Keratinocyte (primary cell): ENCODE measurements around the gene PREP. TPM values are rescaled to one million over a fixed set of nuclear protein-coding genes. Genes with fewer than 3 reads are reported as not detected.

Experiments used
- DNase-seq: peaks from one replicate; pipeline ENCODE4 v3.0.0-alpha.2; 2011; ENCODE audit warnings: low read depth, missing footprints, low spot score
- FAIRE-seq: peaks from 2 replicates; lab custom pipeline; 2011; peaks lifted over from hg19 to GRCh38; lab: Jason Lieb, UNC
- H2AFZ ChIP-seq: 2 replicates; pipeline ENCODE4 v1.6.0; 2012; ENCODE audit warnings: low read length, control low read depth, inconsistent platforms; ENCODE audit not compliant: control insufficient read depth
- H3K27ac ChIP-seq: 2 replicates; pipeline ENCODE4 v1.5.1; 2011; ENCODE audit warnings: low read length; ENCODE audit not compliant: control insufficient read depth, insufficient read depth
- H3K27me3 ChIP-seq: 3 replicates; pipeline ENCODE4 v1.6.0; 2011; ENCODE audit warnings: low read length; ENCODE audit not compliant: control insufficient read depth, insufficient read depth; ENCODE audit errors: extremely low read depth
- H3K36me3 ChIP-seq, 2 experiments: 2 replicates in 1 of 2; 3 replicates in 1 of 2; pipeline ENCODE4 v1.5.1; 2011; ENCODE audit warnings: low read length in 2 of 2, mild to moderate bottlenecking in 1 of 2; ENCODE audit not compliant: control insufficient read depth in 2 of 2, insufficient read depth in 2 of 2; ENCODE audit errors: extremely low read depth in 1 of 2
- H3K4me1 ChIP-seq: 3 replicates; pipeline ENCODE4 v1.5.1; 2011; ENCODE audit warnings: low read length; ENCODE audit not compliant: control insufficient read depth, insufficient read depth; ENCODE audit errors: extremely low read depth
- H3K4me2 ChIP-seq: 3 replicates; pipeline ENCODE4 v1.6.0; 2011; ENCODE audit warnings: low read depth, low read length; ENCODE audit not compliant: control insufficient read depth, insufficient read depth; ENCODE audit errors: extremely low read depth
- H3K4me3 ChIP-seq, 3 experiments: fragments of 200-600 bp in 1 of 3; sonication (generic) in 1 of 3; 2 replicates in 2 of 3; 3 replicates in 1 of 3; pipeline ENCODE4 v1.5.1; 2011 to 2016; ENCODE audit warnings: low read length in 3 of 3, mild to moderate bottlenecking in 3 of 3, control low read depth in 2 of 3, inconsistent platforms in 1 of 3, low read depth in 1 of 3, mixed read lengths in 1 of 3, mixed run types in 1 of 3, moderate library complexity in 1 of 3; ENCODE audit not compliant: control insufficient read depth in 2 of 3, insufficient read depth in 2 of 3; ENCODE audit errors: extremely low read depth in 1 of 3
- H3K79me2 ChIP-seq: 2 replicates; pipeline ENCODE4 v1.6.0; 2012; ENCODE audit warnings: low read length; ENCODE audit not compliant: control insufficient read depth, insufficient read depth
- H3K9ac ChIP-seq: 3 replicates; pipeline ENCODE4 v1.6.0; 2011; ENCODE audit warnings: low read length; ENCODE audit not compliant: control insufficient read depth, insufficient read depth; ENCODE audit errors: extremely low read depth
- H3K9me1 ChIP-seq: 3 replicates; pipeline ENCODE4 v1.6.0; 2011; ENCODE audit warnings: low read length; ENCODE audit not compliant: control insufficient read depth, insufficient read depth; ENCODE audit errors: extremely low read depth
- H3K9me3 ChIP-seq: 2 replicates; pipeline ENCODE4 v1.5.1; 2012; ENCODE audit warnings: low read depth, low read length; ENCODE audit not compliant: control insufficient read depth
- H4K20me1 ChIP-seq: 3 replicates; pipeline ENCODE4 v1.6.0; 2011; ENCODE audit warnings: low read length; ENCODE audit not compliant: control insufficient read depth, insufficient read depth; ENCODE audit errors: extremely low read depth
- EZH2 ChIP-seq: IDR thresholded peaks from one replicate; pipeline ENCODE4 v1.6.1; 2012; ENCODE audit warnings: inconsistent platforms, mild to moderate bottlenecking, low read length, moderate library complexity
- dilution Hi-C: fragments of 300-500 bp; cut with MboI; formaldehyde crosslinking; loops from one replicate; pipeline ENCODE4 v1.7.0; 2020; ENCODE audit warnings: low sequenced_read_pairs; ENCODE audit not compliant: extremely low pct_ligation_motif_present
- polyA plus RNA-seq, 5 experiments: library from polyadenylated mRNA; depleted of rRNA in 3 of 5; stranded (reverse) in 3 of 5; stranded (forward) in 1 of 5; unstranded in 1 of 5; fragments of >200 nt; gene quantifications; 1 replicate in 1 of 5; 2 replicates in 3 of 5; 3 replicates in 1 of 5; pipeline versions ENCODE4 v1.2.1 to v1.2.3, GENCODE V29; 2011 to 2012; ENCODE audit warnings: missing spikeins in 2 of 5, low read depth in 1 of 5, low replicate concordance in 1 of 5
- TF ChIP-seq, protein P1 (sequence below), 3 experiments: IDR thresholded peaks in 1 of 3; conservative IDR thresholded peaks in 1 of 3; optimal IDR thresholded peaks in 1 of 3; 2 replicates in 2 of 3; 3 replicates in 1 of 3; pipeline versions ENCODE3 to v1.5.1; 2011; ENCODE audit warnings: low read length in 3 of 3, mild to moderate bottlenecking in 3 of 3, moderate library complexity in 2 of 3, control low read depth in 1 of 3, inconsistent platforms in 1 of 3; ENCODE audit not compliant: insufficient read depth in 2 of 3; ENCODE audit errors: extremely low read depth in 1 of 3

Gene PREP
- polyA plus RNA-seq, 1 donor (not counting 4 experiments of a cell fraction or from before 2014, with no cell fraction given), result 48.3 TPM

GRCh38 chr6:105278035-105278434, 124.8 kb downstream of the PREP start:
- H3K79me2 ChIP-seq, result no peaks in the 10 kb centered on the region
- H4K20me1 ChIP-seq, result no peaks in the 10 kb centered on the region
- no peak overlapping the region for H3K4me3 ChIP-seq
- H2AFZ ChIP-seq, result no peak overlapping the region
- DNase-seq (no peak), FAIRE-seq (no peak)
- dilution Hi-C loops, result no loop called here
- H3K36me3 ChIP-seq, result peaks cover 11 to 13% of the 10 kb centered on the region in 2 experiments
- no peak overlapping the region for H3K9ac ChIP-seq
- TF ChIP-seq EZH2, result no peak
- TF ChIP-seq, protein P1, sequence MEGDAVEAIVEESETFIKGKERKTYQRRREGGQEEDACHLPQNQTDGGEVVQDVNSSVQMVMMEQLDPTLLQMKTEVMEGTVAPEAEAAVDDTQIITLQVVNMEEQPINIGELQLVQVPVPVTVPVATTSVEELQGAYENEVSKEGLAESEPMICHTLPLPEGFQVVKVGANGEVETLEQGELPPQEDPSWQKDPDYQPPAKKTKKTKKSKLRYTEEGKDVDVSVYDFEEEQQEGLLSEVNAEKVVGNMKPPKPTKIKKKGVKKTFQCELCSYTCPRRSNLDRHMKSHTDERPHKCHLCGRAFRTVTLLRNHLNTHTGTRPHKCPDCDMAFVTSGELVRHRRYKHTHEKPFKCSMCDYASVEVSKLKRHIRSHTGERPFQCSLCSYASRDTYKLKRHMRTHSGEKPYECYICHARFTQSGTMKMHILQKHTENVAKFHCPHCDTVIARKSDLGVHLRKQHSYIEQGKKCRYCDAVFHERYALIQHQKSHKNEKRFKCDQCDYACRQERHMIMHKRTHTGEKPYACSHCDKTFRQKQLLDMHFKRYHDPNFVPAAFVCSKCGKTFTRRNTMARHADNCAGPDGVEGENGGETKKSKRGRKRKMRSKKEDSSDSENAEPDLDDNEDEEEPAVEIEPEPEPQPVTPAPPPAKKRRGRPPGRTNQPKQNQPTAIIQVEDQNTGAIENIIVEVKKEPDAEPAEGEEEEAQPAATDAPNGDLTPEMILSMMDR (optimal IDR thresholded peaks at IDR 0.05 in 1 of 3, IDR thresholded peaks at IDR 0.05 in 1 of 3, conservative IDR thresholded peaks at IDR 0.05 in 1 of 3; ENCODE audit: extremely low read depth in 1 of 3, insufficient read depth in 2 of 3, low read length in 3 of 3), result no peak
- no peak overlapping the region for H3K27ac ChIP-seq
- no peaks in the 10 kb centered on the region for H3K4me1 ChIP-seq
- no peaks in the 10 kb centered on the region for H3K9me1 ChIP-seq
- H3K27me3 ChIP-seq, result no peaks in the 10 kb centered on the region
- H3K9me3 ChIP-seq, result no peaks in the 10 kb centered on the region
- no peak overlapping the region for H3K4me2 ChIP-seq

GRCh38 chr6:105276374-105276773, 126.5 kb downstream of the PREP start:
- Histone ChIP-seq H2AFZ (no peak overlapping the region), H3K79me2 (no peaks in the 10 kb centered on the region), H3K4me1 (no peaks in the 10 kb centered on the region), H3K9me1 (no peaks in the 10 kb centered on the region), H3K27ac (no peak overlapping the region), H3K4me2 (no peak overlapping the region), H3K27me3 (no peaks in the 10 kb centered on the region), H3K4me3 (no peak overlapping the region), H3K9ac (no peak overlapping the region), H4K20me1 (no peaks in the 10 kb centered on the region), H3K9me3 (no peaks in the 10 kb centered on the region), H3K36me3 (peaks cover 4 to 6% of the 10 kb centered on the region in 2 experiments)
- TF ChIP-seq, protein P1 (optimal IDR thresholded peaks at IDR 0.05 in 1 of 3, IDR thresholded peaks at IDR 0.05 in 1 of 3, conservative IDR thresholded peaks at IDR 0.05 in 1 of 3; ENCODE audit: extremely low read depth in 1 of 3, insufficient read depth in 2 of 3, low read length in 3 of 3), result no peak
- no peak for TF ChIP-seq EZH2
- no peak for DNase-seq
- dilution Hi-C loops, result no loop called here
- FAIRE-seq, result no peak
